Activated CD8-positive, alpha-beta T cell treated with anti-CD3 and anti-CD28 coated beads, Interleukin-2, amount 10 ng/mL, durations not matched to agents 7 days and 5 days (primary cell): Measurements from ENCODE around the gene CCDC80. TPM values are rescaled to one million over a fixed set of nuclear protein-coding genes. Genes with fewer than 3 reads are reported as not detected.
"Not testable (repeated sequence)": the region's sequence is repeated elsewhere in the genome, so short reads cannot be mapped to it uniquely, and the experiment has no call there.

Experiments
- ATAC-seq: fragments of 150-1000 bp; cut with Tn5 transposase; one replicate; pipeline ENCODE4 v1.10.0; 2021; ENCODE audit warnings: moderate library complexity
- CTCF ChIA-PET: fragments of 350-600 bp; sonication (Branson Sonifier 250); formaldehyde crosslinking; loops from one replicate; lab custom pipeline; 2021; ENCODE audit warnings: antibody characterized with exemption; lab: Charles Lee
- POLR2A ChIA-PET: fragments of 350-600 bp; sonication (Branson Sonifier 250); formaldehyde crosslinking; loops from one replicate; lab custom pipeline; 2021; ENCODE audit warnings: antibody characterized with exemption; lab: Charles Lee
- DNase-seq: peaks from one replicate; pipeline ENCODE4 v3.0.0-alpha.2; 2020
- H3K27ac Mint-ChIP-seq: one replicate; pipeline ENCODE4 v1.8.0; 2021; ENCODE audit warnings: mild to moderate bottlenecking, mixed read lengths
- H3K27me3 Mint-ChIP-seq: one replicate; pipeline ENCODE4 v1.8.0; 2021; ENCODE audit warnings: low read depth, mixed read lengths
- H3K36me3 Mint-ChIP-seq: one replicate; pipeline ENCODE4 v1.8.0; 2021; ENCODE audit warnings: low read depth, mixed read lengths
- H3K4me1 Mint-ChIP-seq: one replicate; pipeline ENCODE4 v1.8.0; 2021; ENCODE audit warnings: low read depth, mixed read lengths
- H3K4me3 Mint-ChIP-seq: one replicate; pipeline ENCODE4 v1.8.0; 2021; ENCODE audit warnings: mild to moderate bottlenecking, mixed read lengths
- H3K9me3 Mint-ChIP-seq: one replicate; pipeline ENCODE4 v1.8.0; 2022; ENCODE audit warnings: mixed read lengths; ENCODE audit not compliant: insufficient read depth
- total RNA-seq, 2 experiments: library from RNA; stranded (reverse); gene quantifications; one replicate each; pipeline ENCODE4 v1.2.3, GENCODE V29; 2021

The CCDC80 gene
- total RNA-seq, 2 experiments from 2014 or later, result not detected

GRCh38 chr3:112676659-112677234 is 35.8 kb upstream of the CCDC80 start:
- H3K4me3 Mint-ChIP-seq, result peak overlapping the region; percentile 15
- peak overlapping the region; percentile 88 for H3K27ac Mint-ChIP-seq
- H3K4me1 Mint-ChIP-seq, result peaks cover 68% of the 10 kb centered on the region
- peak; percentile 93 for DNase-seq
- peaks cover 7% of the 10 kb centered on the region for H3K36me3 Mint-ChIP-seq
- no peaks in the 10 kb centered on the region for H3K27me3 Mint-ChIP-seq
- CTCF ChIA-PET, result interaction anchor here (0.9 to 2.8 kb wide), 7 partner anchors 8 to 302 kb away, joined by 3 to 21 read pairs (median 4); partner anchors contain the start of gene CCDC80
- no peaks in the 10 kb centered on the region for H3K9me3 Mint-ChIP-seq
- POLR2A ChIA-PET, result interaction anchor here (1.0 kb wide), 2 partner anchors 13 to 115 kb away, joined by 3 to 4 read pairs; partner anchors contain the start of genes ATG3 and SLC35A5
- ATAC-seq, result peak; percentile 94

DNA sequence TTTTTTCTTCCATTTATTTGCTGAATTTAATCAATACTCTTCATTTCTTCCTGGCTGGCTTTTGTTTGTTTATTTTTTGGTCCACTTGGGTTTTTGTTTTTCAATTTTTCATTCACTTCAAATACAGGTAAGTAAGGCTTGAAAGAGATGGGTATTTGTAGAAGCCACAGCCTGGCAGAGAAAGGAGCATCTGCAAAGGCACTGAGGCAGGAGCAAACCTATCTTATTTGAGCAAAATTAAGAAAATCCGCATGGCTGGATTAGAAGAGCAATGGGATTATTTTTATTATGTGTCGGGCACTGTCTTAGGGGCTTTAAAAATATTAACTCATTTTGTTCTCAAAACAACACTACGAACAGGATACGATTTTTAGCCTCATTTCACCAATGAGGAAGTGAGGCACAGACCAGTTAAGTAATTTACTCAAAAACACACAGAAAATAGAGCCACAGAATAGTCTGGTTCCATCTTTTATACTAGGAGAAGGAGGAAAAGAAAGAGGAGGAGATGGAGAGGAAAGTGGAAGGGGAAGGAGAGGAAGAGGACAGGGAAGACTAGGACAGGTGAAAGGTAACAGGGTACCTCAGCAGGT is 35.1 kb upstream of the CCDC80 start:
- peaks cover 75% of the 10 kb centered on the region for H3K4me1 Mint-ChIP-seq
- no peaks in the 10 kb centered on the region for H3K27me3 Mint-ChIP-seq
- H3K9me3 Mint-ChIP-seq, result no peaks in the 10 kb centered on the region
- ChIA-PET POLR2A (interaction anchor here (1.0 kb wide), 1 partner anchor 114 kb away, joined by 4 read pairs; the partner anchor contains the start of genes ATG3 and SLC35A5), CTCF (interaction anchor here (0.9 to 2.8 kb wide), 6 partner anchors 9 to 303 kb away, joined by 3 to 21 read pairs (median 5); partner anchors contain the start of gene CCDC80)
- no peak for DNase-seq
- peak overlapping the region; percentile 88 for H3K27ac Mint-ChIP-seq
- ATAC-seq, result no peak
- peaks cover 7% of the 10 kb centered on the region for H3K36me3 Mint-ChIP-seq
- peak overlapping the region; percentile 15 for H3K4me3 Mint-ChIP-seq

DNA sequence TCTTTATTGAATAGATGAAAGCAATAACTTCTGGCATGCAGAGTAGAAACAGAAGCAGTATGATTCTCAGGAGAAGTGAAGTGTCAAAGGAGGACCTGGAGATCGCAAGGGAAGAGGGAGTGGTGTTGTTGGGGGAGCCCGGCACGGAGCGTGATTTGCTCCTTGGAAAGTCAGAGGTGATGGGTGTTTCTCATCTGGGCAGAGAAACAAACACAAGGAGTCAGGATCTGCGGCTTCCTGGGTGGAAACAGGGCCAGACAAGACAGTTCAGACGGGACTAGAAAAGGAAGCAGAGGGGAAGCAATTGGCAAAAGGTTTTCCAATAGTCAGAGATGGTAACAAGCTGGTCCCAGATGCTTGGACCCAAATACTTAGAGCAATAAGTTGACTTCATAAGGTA is 34.4 kb upstream of the CCDC80 start:
- peak overlapping the region; percentile 12 for H3K27ac Mint-ChIP-seq
- no peaks in the 10 kb centered on the region for H3K9me3 Mint-ChIP-seq
- H3K36me3 Mint-ChIP-seq, result peaks cover 9% of the 10 kb centered on the region
- no peaks in the 10 kb centered on the region for H3K27me3 Mint-ChIP-seq
- ATAC-seq (no peak), DNase-seq (no peak)
- H3K4me3 Mint-ChIP-seq, result no peak overlapping the region
- POLR2A ChIA-PET, result no interaction called here
- CTCF ChIA-PET, result no interaction called here
- H3K4me1 Mint-ChIP-seq, result peaks cover 81% of the 10 kb centered on the region

- Mint-ChIP-seq H3K27me3 (peaks cover 2% of the 10 kb centered on the region), H3K27ac (peak overlapping the region; percentile 91), H3K36me3 (peaks cover 12% of the 10 kb centered on the region), H3K4me3 (peak overlapping the region; percentile 51), H3K9me3 (no peaks in the 10 kb centered on the region), H3K4me1 (peaks cover 80% of the 10 kb centered on the region)
- peak; percentile 27 for ATAC-seq
- ChIA-PET CTCF (interaction anchor here (1.0 to 1.6 kb wide), 2 partner anchors 21 to 306 kb away, joined by 3 to 5 read pairs; no protein-coding TSS in a partner anchor), POLR2A (no interaction called here)
- DNase-seq, result peak; percentile 35
These were observed 32.0 kb upstream of the CCDC80 start for GRCh38 chr3:112672716-112673541.

DNA sequence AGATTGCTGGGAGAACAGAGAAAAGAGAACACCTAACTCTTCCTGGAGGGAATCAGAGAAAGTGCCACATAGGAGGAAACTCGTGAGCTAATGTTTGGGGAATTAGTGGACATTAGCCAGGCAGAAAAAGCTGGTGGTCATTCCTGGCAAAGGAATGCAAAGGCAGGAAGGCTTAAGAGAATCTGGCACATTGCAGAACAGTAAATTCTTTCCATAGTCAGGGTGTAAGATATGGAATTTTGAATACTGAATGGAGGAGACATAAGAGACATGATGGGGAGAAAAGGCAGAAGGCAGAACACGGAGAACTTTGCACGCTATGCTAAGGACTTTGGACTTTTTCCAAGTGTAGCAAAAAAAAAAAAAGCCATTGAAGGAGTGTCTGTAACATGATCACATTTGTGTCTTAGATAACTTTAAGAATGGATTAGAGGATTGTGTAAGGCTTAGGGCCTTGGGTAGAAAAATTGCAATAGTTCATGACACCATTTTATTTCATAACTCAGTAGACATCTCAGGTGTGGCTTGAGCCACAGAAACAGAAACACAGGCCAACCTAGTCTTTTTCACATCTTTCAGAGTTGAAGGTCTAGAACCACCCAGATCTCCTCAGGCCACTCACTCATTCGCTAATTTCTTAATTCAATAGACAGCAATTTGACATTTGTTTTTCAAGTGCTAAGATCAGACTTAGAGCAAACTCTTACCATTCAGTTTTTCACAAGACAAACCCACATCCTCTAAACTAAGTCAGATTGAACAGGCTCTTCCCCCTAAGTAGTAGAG is 31.2 kb upstream of the CCDC80 start:
- ChIA-PET CTCF (interaction anchor here (0.7 to 1.2 kb wide), 4 partner anchors 14 to 29 kb away, joined by 3 to 4 read pairs (median 3); no protein-coding TSS in a partner anchor), POLR2A (no interaction called here)
- peak; percentile 60 for ATAC-seq
- Mint-ChIP-seq H3K27ac (peak overlapping the region; percentile 91), H3K27me3 (peaks cover 4% of the 10 kb centered on the region), H3K36me3 (peaks cover 9% of the 10 kb centered on the region), H3K4me1 (peaks cover 76% of the 10 kb centered on the region), H3K9me3 (no peaks in the 10 kb centered on the region), H3K4me3 (peak overlapping the region; percentile 51)
- peak; percentile 36 for DNase-seq

GRCh38 chr3:112670824-112671223 is 29.9 kb upstream of the CCDC80 start:
- Mint-ChIP-seq H3K4me1 (peaks cover 63% of the 10 kb centered on the region), H3K36me3 (peaks cover 8% of the 10 kb centered on the region), H3K4me3 (no peak overlapping the region), H3K27me3 (peaks cover 4% of the 10 kb centered on the region), H3K9me3 (no peaks in the 10 kb centered on the region), H3K27ac (peak overlapping the region; percentile 75)
- DNase-seq, result no peak
- CTCF ChIA-PET, result interaction anchor here (1.6 kb wide), 1 partner anchor 24 kb away, joined by 4 read pairs; no protein-coding TSS in a partner anchor
- POLR2A ChIA-PET, result no interaction called here
- peak; percentile 21 for ATAC-seq

DNA sequence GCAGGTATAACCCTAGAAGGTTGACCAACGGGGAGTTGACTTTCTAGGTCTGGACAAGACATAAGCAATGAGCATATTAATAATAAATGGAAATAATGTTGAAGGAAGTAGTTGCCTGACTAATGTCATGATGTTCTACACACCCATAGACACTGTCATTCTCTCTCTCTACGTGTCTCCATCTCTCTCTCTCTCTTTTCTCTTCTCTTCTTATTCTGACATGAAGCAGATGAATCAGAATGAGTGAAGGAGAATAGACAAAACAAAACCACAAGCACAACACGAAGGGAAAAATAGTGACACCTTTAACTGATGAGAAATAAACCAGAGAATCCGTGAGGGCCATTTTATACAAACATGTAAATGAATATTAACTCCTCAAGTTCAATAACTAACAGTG is 26.7 kb upstream of the CCDC80 start:
- H3K4me1 Mint-ChIP-seq, result peaks cover 33% of the 10 kb centered on the region
- peaks cover 13% of the 10 kb centered on the region for H3K36me3 Mint-ChIP-seq
- CTCF ChIA-PET, result no interaction called here
- H3K27me3 Mint-ChIP-seq, result peaks cover 7% of the 10 kb centered on the region
- DNase-seq (no peak), ATAC-seq (no peak)
- H3K4me3 Mint-ChIP-seq, result no peak overlapping the region
- POLR2A ChIA-PET, result no interaction called here
- no peak overlapping the region for H3K27ac Mint-ChIP-seq
- H3K9me3 Mint-ChIP-seq, result no peaks in the 10 kb centered on the region

DNA sequence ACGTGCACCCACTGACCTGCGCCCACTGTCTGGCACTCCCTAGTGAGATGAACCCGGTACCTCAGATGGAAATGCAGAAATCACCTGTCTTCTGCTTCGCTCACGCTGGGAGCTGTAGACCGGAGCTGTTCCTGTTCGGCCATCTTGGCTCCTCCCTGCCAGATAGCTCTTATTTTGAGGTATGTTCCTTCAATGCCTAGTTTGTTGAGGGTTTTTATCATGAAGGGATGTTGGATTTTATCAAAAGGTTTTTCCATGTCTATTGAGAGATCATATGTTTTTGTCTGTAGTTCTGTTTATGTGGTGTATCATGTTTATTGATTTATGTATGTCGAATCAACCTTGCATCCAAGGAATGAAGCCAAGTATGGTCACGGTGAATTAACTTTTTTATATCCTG is 24.1 kb upstream of the CCDC80 start:
- CTCF ChIA-PET, H3K27me3 Mint-ChIP-seq, H3K9me3 Mint-ChIP-seq: not testable (repeated sequence)

DNA sequence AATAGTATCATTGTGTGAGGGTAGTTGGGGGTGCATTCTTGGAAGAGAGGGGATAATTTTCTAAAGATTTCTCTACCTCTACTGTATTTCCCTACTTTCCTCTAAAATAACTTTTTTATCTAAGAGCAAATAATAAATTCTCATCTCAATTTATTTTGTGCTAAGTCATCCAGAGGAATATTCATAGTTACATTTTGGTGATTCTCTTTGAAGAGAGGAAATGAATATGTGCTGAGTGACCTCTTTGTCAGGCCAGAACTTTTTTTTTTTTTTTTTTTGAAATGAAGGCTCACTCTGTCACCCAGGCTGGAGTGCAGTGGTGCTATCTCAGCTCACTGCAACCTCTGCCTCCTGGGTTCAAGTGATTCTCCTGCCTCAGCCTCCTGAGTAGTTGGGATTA is 15.1 kb upstream of the CCDC80 start:
- Mint-ChIP-seq H3K4me1 (peaks cover 5% of the 10 kb centered on the region), H3K36me3 (no peaks in the 10 kb centered on the region), H3K4me3 (no peak overlapping the region), H3K9me3 (no peaks in the 10 kb centered on the region), H3K27me3 (peaks cover 9% of the 10 kb centered on the region), H3K27ac (no peak overlapping the region)
- ChIA-PET POLR2A (no interaction called here), CTCF (interaction anchor here (1.1 to 6.3 kb wide), 4 partner anchors 13 to 79 kb away, joined by 3 to 32 read pairs (median 8); no protein-coding TSS in a partner anchor)
- DNase-seq (no peak), ATAC-seq (no peak)

More for the DNA sequence above, 24.1 kb upstream of the CCDC80 start:
- DNase-seq, H3K27ac Mint-ChIP-seq, POLR2A ChIA-PET, H3K4me1 Mint-ChIP-seq, ATAC-seq, H3K4me3 Mint-ChIP-seq: not testable (repeated sequence)
- H3K36me3 Mint-ChIP-seq, result peaks cover 12% of the 10 kb centered on the region

DNA sequence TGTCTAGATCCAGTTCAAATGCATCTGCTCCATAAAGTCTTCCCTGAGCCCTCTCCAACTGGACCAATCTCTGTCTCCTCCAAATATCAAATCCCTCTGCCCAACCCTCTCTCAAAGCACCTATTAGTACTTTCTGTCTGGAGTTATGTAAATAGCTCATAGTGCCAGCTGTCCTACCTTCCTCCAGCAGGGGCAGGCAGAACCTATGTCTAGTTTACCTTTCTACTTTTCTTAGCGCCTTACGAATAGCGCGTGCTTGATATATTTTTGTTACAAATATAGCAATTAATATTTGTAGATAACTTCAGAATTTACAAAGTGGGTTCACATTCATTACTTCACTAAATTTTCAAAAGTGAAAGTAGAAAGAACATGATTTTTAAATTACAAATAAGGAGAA is 14.0 kb upstream of the CCDC80 start:
- no peak for DNase-seq
- Mint-ChIP-seq H3K4me3 (no peak overlapping the region), H3K27ac (no peak overlapping the region), H3K4me1 (peaks cover 5% of the 10 kb centered on the region), H3K36me3 (no peaks in the 10 kb centered on the region), H3K9me3 (no peaks in the 10 kb centered on the region), H3K27me3 (peaks cover 9% of the 10 kb centered on the region)
- ATAC-seq, result no peak
- ChIA-PET POLR2A (no interaction called here), CTCF (interaction anchor here (0.7 to 6.3 kb wide), 10 partner anchors 12 to 364 kb away, joined by 3 to 32 read pairs (median 4); a partner anchor contains a TSS)

DNA sequence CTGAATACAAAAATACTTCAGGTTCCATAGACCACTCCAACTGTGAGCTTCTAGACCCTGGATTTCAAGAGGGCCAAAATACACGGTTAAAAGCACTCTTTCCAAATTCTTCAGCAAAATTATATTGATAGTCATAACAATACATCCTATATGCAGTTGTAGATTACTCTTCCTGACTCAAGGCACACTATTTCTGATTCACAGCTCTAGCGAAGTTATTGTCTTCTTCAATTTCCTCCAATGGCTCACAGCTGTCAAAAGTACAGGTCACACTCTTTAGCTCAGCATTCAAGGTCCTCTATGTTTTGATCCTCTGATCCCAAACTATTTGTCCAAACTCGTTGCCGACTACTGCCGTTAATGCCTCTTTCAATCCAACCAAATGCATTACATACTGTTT is 13.5 kb upstream of the CCDC80 start:
- no peak for ATAC-seq
- CTCF ChIA-PET, result interaction anchor here (0.7 to 6.3 kb wide), 9 partner anchors 12 to 365 kb away, joined by 3 to 32 read pairs (median 5); a partner anchor contains a TSS
- peaks cover 8% of the 10 kb centered on the region for H3K4me1 Mint-ChIP-seq
- DNase-seq, result no peak
- no peak overlapping the region for H3K27ac Mint-ChIP-seq
- no peaks in the 10 kb centered on the region for H3K36me3 Mint-ChIP-seq
- H3K4me3 Mint-ChIP-seq, result no peak overlapping the region
- H3K27me3 Mint-ChIP-seq, result peaks cover 9% of the 10 kb centered on the region
- H3K9me3 Mint-ChIP-seq, result no peaks in the 10 kb centered on the region
- POLR2A ChIA-PET, result no interaction called here
